Loucy (cell line): ENCODE results near the gene HOXA11.

ENCODE experiments used
- CTCF ChIP-seq: fragments of 200-600 bp; sonication (generic); conservative IDR thresholded peaks from 2 replicates; pipeline ENCODE4 v1.5.1; 2014; ENCODE audit warnings: mild to moderate bottlenecking, antibody characterized with exemption, low read length
- EZH2phosphoT487 ChIP-seq: fragments of 200-600 bp; IDR thresholded peaks from 2 replicates; pipeline ENCODE4 v1.6.1; 2018; ENCODE audit warnings: antibody characterized with exemption, mild to moderate bottlenecking, moderate library complexity, borderline replicate concordance

GRCh38 chr7:27146491-27147198, 38.4 kb downstream of the HOXA11 start:
- TF ChIP-seq EZH2phosphoT487 (no peak), CTCF (no peak)
